ENCODE measurements around the gene USP12. TPM values are rescaled to one million over a fixed set of nuclear protein-coding genes. Genes with fewer than 3 reads are reported as not detected.

Gene USP12
- total RNA-seq, 2 experiments from 2014 or later: 35.7 to 40.1 TPM

- POLR2A ChIA-PET: interaction anchor here (0.6 to 3.9 kb wide), 5 partner anchors 14 to 122 kb away, joined by 3 to 28 read pairs (median 4); no protein-coding TSS in a partner anchor
- Mint-ChIP-seq H3K4me1 (ENCODE audit: low read depth) (peaks cover 84% of the 10 kb centered on the region), H3K9me3 (peaks cover 10% of the 10 kb centered on the region), H3K27ac (peak overlapping the region; percentile 82), H3K4me3 (peak overlapping the region; percentile 7), H3K27me3 (no peaks in the 10 kb centered on the region), H3K36me3 (ENCODE audit: low read depth) (peaks cover 33% of the 10 kb centered on the region)
- DNase-seq: peak; percentile 62
- CTCF ChIA-PET: interaction anchor here (1.0 to 1.9 kb wide), 7 partner anchors 11 to 230 kb away, joined by 3 to 7 read pairs (median 5); no protein-coding TSS in a partner anchor
- intact Hi-C loops (cut with micrococcal nuclease): no loop called here
- TF ChIP-seq CTCF (IDR thresholded peaks at IDR 0.05): no peak
- ATAC-seq: peak; percentile 63
These were observed 39.1 kb downstream of the USP12 start for GRCh38 chr13:27132538-27132937.

- H3K27me3 Mint-ChIP-seq: no peaks in the 10 kb centered on the region
- H3K36me3 Mint-ChIP-seq (ENCODE audit: low read depth): peaks cover 39% of the 10 kb centered on the region
- DNase-seq (no peak), ATAC-seq (no peak)
- ChIA-PET CTCF (interaction anchor here (1.0 to 1.9 kb wide), 8 partner anchors 11 to 230 kb away, joined by 3 to 7 read pairs (median 5); no protein-coding TSS in a partner anchor), POLR2A (interaction anchor here (0.6 to 3.9 kb wide), 9 partner anchors 15 to 202 kb away, joined by 3 to 28 read pairs (median 4); no protein-coding TSS in a partner anchor)
- H3K9me3 Mint-ChIP-seq: peaks cover 10% of the 10 kb centered on the region
- H3K27ac Mint-ChIP-seq: peak overlapping the region; percentile 82
- H3K4me3 Mint-ChIP-seq: peak overlapping the region; percentile 7
- no peak for TF ChIP-seq CTCF (IDR thresholded peaks at IDR 0.05)
- intact Hi-C loops (cut with micrococcal nuclease): loop anchor here (1.0 to 2.0 kb wide), 3 partner anchors 15 to 120 kb away; partner anchors contain the start of gene USP12
- H3K4me1 Mint-ChIP-seq (ENCODE audit: low read depth): peaks cover 88% of the 10 kb centered on the region
These were observed 39.7 kb downstream of the USP12 start for GRCh38 chr13:27131906-27132305.

GRCh38 chr13:27130979-27131623 is 40.5 kb downstream of the USP12 start:
- ChIA-PET POLR2A (interaction anchor here (0.7 to 3.9 kb wide), 12 partner anchors 15 to 203 kb away, joined by 3 to 28 read pairs (median 4); no protein-coding TSS in a partner anchor), CTCF (interaction anchor here (1.0 to 1.9 kb wide), 5 partner anchors 16 to 139 kb away, joined by 3 to 7 read pairs (median 6); partner anchors contain the start of gene RASL11A)
- intact Hi-C loops (cut with micrococcal nuclease): loop anchor here (1.0 to 2.0 kb wide), 3 partner anchors 16 to 121 kb away; partner anchors contain the start of gene USP12
- H3K4me1 Mint-ChIP-seq (ENCODE audit: low read depth): peaks cover 89% of the 10 kb centered on the region
- ATAC-seq (peak; percentile 86), DNase-seq (peak; percentile 90)
- H3K4me3 Mint-ChIP-seq: peak overlapping the region; percentile 7
- peaks cover 10% of the 10 kb centered on the region for H3K9me3 Mint-ChIP-seq
- H3K36me3 Mint-ChIP-seq (ENCODE audit: low read depth): peaks cover 41% of the 10 kb centered on the region
- TF ChIP-seq CTCF (IDR thresholded peaks at IDR 0.05): no peak
- H3K27me3 Mint-ChIP-seq: no peaks in the 10 kb centered on the region
- H3K27ac Mint-ChIP-seq: peak overlapping the region; percentile 82

GRCh38 chr13:27130223-27130978 is 41.2 kb downstream of the USP12 start:
- no peak for ATAC-seq

More at GRCh38 chr13:27130223-27130978, 41.2 kb downstream of the USP12 start:
- DNase-seq: no peak
- ChIA-PET POLR2A (interaction anchor here (0.6 to 3.9 kb wide), 11 partner anchors 10 to 121 kb away, joined by 3 to 28 read pairs (median 3); partner anchors contain the start of gene RPL21), CTCF (interaction anchor here (1.0 to 1.4 kb wide), 5 partner anchors 7 to 145 kb away, joined by 3 to 6 read pairs (median 3); partner anchors contain the start of gene RASL11A)
- intact Hi-C loops (cut with micrococcal nuclease): loop anchor here (2.0 kb wide), 2 partner anchors 16 to 40 kb away; partner anchors contain the start of gene USP12
- Mint-ChIP-seq H3K36me3 (ENCODE audit: low read depth) (peaks cover 46% of the 10 kb centered on the region), H3K4me1 (ENCODE audit: low read depth) (peaks cover 89% of the 10 kb centered on the region), H3K9me3 (peaks cover 11% of the 10 kb centered on the region), H3K4me3 (peak overlapping the region; percentile 7), H3K27ac (peak overlapping the region; percentile 82), H3K27me3 (no peaks in the 10 kb centered on the region)
- no peak for TF ChIP-seq CTCF (IDR thresholded peaks at IDR 0.05)
